ENCODE data around the gene SPPL2C. TPM values are rescaled to one million over a fixed set of nuclear protein-coding genes. Genes with fewer than 3 reads are reported as not detected.

SPPL2C gene
- total RNA-seq, 2 experiments from 2014 or later: not detected

- ChIA-PET CTCF (ENCODE audit: unreplicated experiment) (no interaction called here), POLR2A (no interaction called here)
- Histone ChIP-seq H2AFZ (ENCODE audit: low read length) (no peak overlapping the region), H3K4me3 (ENCODE audit: low read depth, low read length, poor library complexity, severe bottlenecking) (no peak overlapping the region), H3K9me3 (ENCODE audit: low read length) (no peaks in the 10 kb centered on the region), H3K9me2 (ENCODE audit: insufficient read depth, low read length) (no peaks in the 10 kb centered on the region), H3K4me2 (ENCODE audit: low read length) (no peak overlapping the region), H3K27ac (ENCODE audit: low read depth, low read length, poor library complexity, severe bottlenecking) (no peak overlapping the region), H3K4me1 (ENCODE audit: insufficient read depth, low read length, poor library complexity, severe bottlenecking) (no peaks in the 10 kb centered on the region), H4K20me1 (ENCODE audit: insufficient read depth, low read length) (no peaks in the 10 kb centered on the region), H3K79me2 (ENCODE audit: insufficient read depth, low read depth, low read length) (no peaks in the 10 kb centered on the region), H3K36me3 (ENCODE audit: insufficient read depth, low read length) (no peaks in the 10 kb centered on the region)
- TF ChIP-seq CTCF (conservative IDR thresholded peaks at IDR 0.05; ENCODE audit: low read length) (no peak), EZH2phosphoT487 (IDR thresholded peaks at IDR 0.05; ENCODE audit: borderline replicate concordance, low read depth, low read length) (no peak)
- DNase-seq (ENCODE audit: low spot score): no peak
- intact Hi-C loops (cut with micrococcal nuclease; ENCODE audit: unreplicated experiment): no loop called here
- BruUV-seq (replicated peaks): no TSS peak
Observed at GRCh38 chr17:45824901-45825492, 19.7 kb upstream of the SPPL2C start.

GRCh38 chr17:45825792-45826191, 18.9 kb upstream of the SPPL2C start:
- Histone ChIP-seq H3K9me2 (ENCODE audit: insufficient read depth, low read length) (no peaks in the 10 kb centered on the region), H2AFZ (ENCODE audit: low read length) (no peak overlapping the region), H3K4me2 (ENCODE audit: low read length) (no peak overlapping the region), H3K79me2 (ENCODE audit: insufficient read depth, low read depth, low read length) (no peaks in the 10 kb centered on the region), H4K20me1 (ENCODE audit: insufficient read depth, low read length) (no peaks in the 10 kb centered on the region), H3K27ac (ENCODE audit: low read depth, low read length, poor library complexity, severe bottlenecking) (no peak overlapping the region), H3K4me3 (ENCODE audit: low read depth, low read length, poor library complexity, severe bottlenecking) (no peak overlapping the region), H3K4me1 (ENCODE audit: insufficient read depth, low read length, poor library complexity, severe bottlenecking) (no peaks in the 10 kb centered on the region), H3K9me3 (ENCODE audit: low read length) (no peaks in the 10 kb centered on the region), H3K36me3 (ENCODE audit: insufficient read depth, low read length) (no peaks in the 10 kb centered on the region)
- ChIA-PET POLR2A (no interaction called here), CTCF (ENCODE audit: unreplicated experiment) (no interaction called here)
- TF ChIP-seq CTCF (conservative IDR thresholded peaks at IDR 0.05; ENCODE audit: low read length) (no peak), EZH2phosphoT487 (IDR thresholded peaks at IDR 0.05; ENCODE audit: borderline replicate concordance, low read depth, low read length) (no peak)
- intact Hi-C loops (cut with micrococcal nuclease; ENCODE audit: unreplicated experiment): no loop called here
- no peak for DNase-seq (ENCODE audit: low spot score)
- no TSS peak for BruUV-seq (replicated peaks)

GRCh38 chr17:45826919-45827588, 17.6 kb upstream of the SPPL2C start:
- H3K36me3 ChIP-seq (ENCODE audit: insufficient read depth, low read length): no peaks in the 10 kb centered on the region
- no peak overlapping the region for H3K27ac ChIP-seq (ENCODE audit: low read depth, low read length, poor library complexity, severe bottlenecking)
- intact Hi-C loops (cut with micrococcal nuclease; ENCODE audit: unreplicated experiment): no loop called here
- no TSS peak for BruUV-seq (replicated peaks)
- ChIA-PET POLR2A (no interaction called here), CTCF (ENCODE audit: unreplicated experiment) (no interaction called here)
- H3K9me2 ChIP-seq (ENCODE audit: insufficient read depth, low read length): no peaks in the 10 kb centered on the region
- no peaks in the 10 kb centered on the region for H3K79me2 ChIP-seq (ENCODE audit: insufficient read depth, low read depth, low read length)
- no peak for TF ChIP-seq CTCF (conservative IDR thresholded peaks at IDR 0.05; ENCODE audit: low read length)
- TF ChIP-seq EZH2phosphoT487 (IDR thresholded peaks at IDR 0.05; ENCODE audit: borderline replicate concordance, low read depth, low read length): no peak
- H2AFZ ChIP-seq (ENCODE audit: low read length): no peak overlapping the region
- H4K20me1 ChIP-seq (ENCODE audit: insufficient read depth, low read length): no peaks in the 10 kb centered on the region
- no peak overlapping the region for H3K4me3 ChIP-seq (ENCODE audit: low read depth, low read length, poor library complexity, severe bottlenecking)
- H3K9me3 ChIP-seq (ENCODE audit: low read length): no peaks in the 10 kb centered on the region
- no peak overlapping the region for H3K4me2 ChIP-seq (ENCODE audit: low read length)
- H3K4me1 ChIP-seq (ENCODE audit: insufficient read depth, low read length, poor library complexity, severe bottlenecking): no peaks in the 10 kb centered on the region
- DNase-seq (ENCODE audit: low spot score): no peak
